Body of pancreas (tissue), 4 donors: ENCODE results near the gene CCDC86.

Experiments used
- CTCF ChIP-seq, 7 experiments: fragments of 450-650 bp in 4 of 7; fragments of 200-600 bp in 3 of 7; sonication (generic) in 3 of 7; IDR thresholded peaks; one replicate each; pipeline ENCODE4 v1.5.1; 2016 to 2019; ENCODE audit warnings: antibody characterized with exemption in 7 of 7
- POLR2A ChIP-seq, 3 donors: fragments of 450-650 bp; IDR thresholded peaks; one replicate each; pipeline ENCODE4 v1.6.1; 2016; ENCODE audit warnings: antibody characterized with exemption in 3 of 3, mild to moderate bottlenecking in 2 of 3

GRCh38 chr11:60845338-60845737 lies 3.4 kb downstream of the CCDC86 start:
- TF ChIP-seq CTCF (IDR thresholded peaks at IDR 0.05), result no peak
- no peak for TF ChIP-seq POLR2A (IDR thresholded peaks at IDR 0.05)
